Suprapubic skin (tissue), 3 donors: ENCODE data around the gene MYO9A.

Experiments used
- CTCF ChIP-seq, 2 donors: fragments of 200-600 bp in 1 of 2; fragments of 450-650 bp in 1 of 2; sonication (generic) in 1 of 2; IDR thresholded peaks; one replicate each; pipeline ENCODE4 v1.5.1; 2016 to 2019; ENCODE audit warnings: antibody characterized with exemption in 2 of 2, mild to moderate bottlenecking in 1 of 2, moderate library complexity in 1 of 2
- EP300 ChIP-seq: sonication (generic); formaldehyde crosslinking; IDR thresholded peaks from one replicate; pipeline ENCODE4 v1.6.1; 2017; ENCODE audit warnings: antibody characterized with exemption
- POLR2A ChIP-seq, 2 donors: fragments of 450-650 bp; IDR thresholded peaks; one replicate each; pipeline ENCODE4 v1.6.1; 2017; ENCODE audit warnings: antibody characterized with exemption in 2 of 2, mild to moderate bottlenecking in 2 of 2, moderate library complexity in 2 of 2

- TF ChIP-seq CTCF (IDR thresholded peaks at IDR 0.05) (no peak), EP300 (no peak), POLR2A (IDR thresholded peaks at IDR 0.05) (no peak)
These were observed 174.1 kb downstream of the MYO9A start for GRCh38 chr15:71943806-71944205.
